Testis (tissue), 2 donors: ENCODE data around the gene CLIC3.

Experiments used
- POLR2A ChIP-seq: fragments of 450-650 bp; IDR thresholded peaks from one replicate; pipeline ENCODE4 v1.6.1; 2017; ENCODE audit warnings: antibody characterized with exemption, mild to moderate bottlenecking, moderate library complexity
- TF ChIP-seq, protein P1 (sequence below), 3 experiments: fragments of 450-650 bp in 2 of 3; fragments of 200-600 bp in 1 of 3; sonication (generic) in 1 of 3; IDR thresholded peaks; one replicate each; pipeline ENCODE4 v1.5.1; 2016 to 2019; ENCODE audit warnings: antibody characterized with exemption in 3 of 3, mild to moderate bottlenecking in 2 of 3, moderate library complexity in 1 of 3

DNA sequence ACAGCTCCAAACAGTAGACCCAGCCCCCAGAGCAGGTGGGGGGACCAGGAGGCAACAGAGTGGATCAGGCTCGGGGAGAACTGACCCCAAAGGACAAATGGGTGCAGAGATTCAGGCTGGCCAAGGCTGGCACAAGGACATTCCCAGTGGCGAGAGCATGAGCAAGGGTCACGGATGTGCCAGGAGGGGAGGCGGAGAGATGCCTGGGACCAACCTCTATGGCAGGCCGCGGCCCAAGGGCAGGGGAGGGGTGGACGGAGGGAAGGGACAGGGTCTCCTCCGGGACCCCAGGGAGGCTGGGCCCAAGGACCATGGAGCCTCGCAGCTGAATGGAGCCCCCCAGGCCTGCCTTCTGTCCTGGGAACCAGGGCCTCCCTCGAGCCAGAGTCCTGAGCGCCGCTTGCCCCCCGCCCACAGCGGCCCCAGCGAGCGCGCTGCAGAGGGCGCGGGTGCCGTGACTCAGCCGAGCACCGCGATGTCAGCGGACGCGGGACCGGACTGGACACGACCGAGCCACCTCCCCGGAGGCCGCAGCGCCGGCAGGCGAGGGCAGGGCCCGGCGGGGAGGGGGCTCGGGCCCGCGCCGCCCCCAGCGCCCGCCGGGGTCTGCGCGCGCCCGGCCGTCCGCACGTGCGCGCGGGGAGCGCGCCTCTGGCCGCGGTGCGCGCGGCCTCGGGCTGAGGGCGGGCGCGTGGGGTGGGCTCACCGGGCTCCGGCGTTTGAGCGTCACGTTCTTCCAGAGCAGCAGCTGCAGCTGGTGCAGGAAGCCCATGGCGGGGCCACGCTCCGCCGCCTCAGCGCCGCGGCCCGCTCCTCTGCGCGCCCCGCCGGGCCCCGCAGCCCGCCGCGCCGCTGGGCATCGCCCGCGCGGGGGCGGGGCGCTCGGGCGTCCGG, 31.2 kb upstream of the CLIC3 start, which contains the start of gene ABCA2:
- TF ChIP-seq, protein P1, sequence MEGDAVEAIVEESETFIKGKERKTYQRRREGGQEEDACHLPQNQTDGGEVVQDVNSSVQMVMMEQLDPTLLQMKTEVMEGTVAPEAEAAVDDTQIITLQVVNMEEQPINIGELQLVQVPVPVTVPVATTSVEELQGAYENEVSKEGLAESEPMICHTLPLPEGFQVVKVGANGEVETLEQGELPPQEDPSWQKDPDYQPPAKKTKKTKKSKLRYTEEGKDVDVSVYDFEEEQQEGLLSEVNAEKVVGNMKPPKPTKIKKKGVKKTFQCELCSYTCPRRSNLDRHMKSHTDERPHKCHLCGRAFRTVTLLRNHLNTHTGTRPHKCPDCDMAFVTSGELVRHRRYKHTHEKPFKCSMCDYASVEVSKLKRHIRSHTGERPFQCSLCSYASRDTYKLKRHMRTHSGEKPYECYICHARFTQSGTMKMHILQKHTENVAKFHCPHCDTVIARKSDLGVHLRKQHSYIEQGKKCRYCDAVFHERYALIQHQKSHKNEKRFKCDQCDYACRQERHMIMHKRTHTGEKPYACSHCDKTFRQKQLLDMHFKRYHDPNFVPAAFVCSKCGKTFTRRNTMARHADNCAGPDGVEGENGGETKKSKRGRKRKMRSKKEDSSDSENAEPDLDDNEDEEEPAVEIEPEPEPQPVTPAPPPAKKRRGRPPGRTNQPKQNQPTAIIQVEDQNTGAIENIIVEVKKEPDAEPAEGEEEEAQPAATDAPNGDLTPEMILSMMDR (IDR thresholded peaks at IDR 0.05), result no peak
- TF ChIP-seq POLR2A, result no peak
